GM18526 (cell line): ENCODE results near the gene GUCD1.

Experiments
- POLR2A ChIP-seq: IDR thresholded peaks from 3 replicates; pipeline ENCODE4 v1.6.1; 2011; ENCODE audit not compliant: insufficient read length; ENCODE audit errors: extremely low read depth

GUCD1 gene

DNA sequence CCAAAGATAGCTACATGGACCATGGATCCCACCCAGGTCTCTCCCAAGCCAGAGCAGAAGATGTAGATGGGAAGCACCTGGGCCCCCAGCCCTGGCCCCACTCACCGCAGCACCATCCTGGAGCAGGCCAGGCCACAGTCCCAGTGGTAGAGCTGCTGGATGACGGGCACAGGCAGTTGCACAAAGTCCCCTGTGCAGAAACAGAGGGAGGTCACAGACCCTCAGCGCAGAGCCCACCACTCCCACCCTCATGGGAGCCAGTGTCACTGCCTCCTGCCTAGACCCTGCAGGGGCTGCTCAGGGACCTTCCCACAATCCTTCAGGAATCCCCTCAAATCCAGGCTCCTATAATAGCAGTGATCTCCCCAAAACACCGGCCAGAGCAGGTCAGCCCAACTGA lies 6.1 kb downstream of the GUCD1 start:
- TF ChIP-seq POLR2A, result no peak

DNA sequence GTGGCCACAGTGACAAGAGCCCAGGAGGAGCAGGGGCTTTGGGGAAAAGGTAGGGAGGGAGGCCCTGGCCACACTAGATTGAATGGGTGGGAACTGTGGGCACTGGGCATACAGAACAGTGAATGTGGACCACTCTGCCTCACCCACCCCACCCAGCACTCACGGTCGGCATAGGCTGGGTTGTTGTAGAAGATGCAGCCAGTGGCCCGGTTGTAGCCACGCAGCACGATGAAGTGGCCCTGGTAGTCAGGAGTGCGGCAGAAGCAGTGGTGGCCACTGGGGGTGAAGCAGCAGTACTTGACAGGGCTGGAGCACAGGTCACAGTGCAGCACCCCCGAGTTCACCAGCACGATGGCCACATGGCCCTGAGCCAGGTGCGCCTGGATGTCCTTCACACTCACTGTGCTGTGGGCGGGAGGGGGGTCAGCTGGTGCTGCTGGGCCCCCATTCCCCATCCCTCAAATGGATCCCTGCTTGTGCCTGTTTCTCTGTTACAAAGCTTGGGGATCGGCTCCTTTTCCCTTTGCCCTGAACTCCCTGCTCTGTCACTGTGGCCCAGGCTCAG lies 11.2 kb downstream of the GUCD1 start:
- TF ChIP-seq POLR2A, result no peak

DNA sequence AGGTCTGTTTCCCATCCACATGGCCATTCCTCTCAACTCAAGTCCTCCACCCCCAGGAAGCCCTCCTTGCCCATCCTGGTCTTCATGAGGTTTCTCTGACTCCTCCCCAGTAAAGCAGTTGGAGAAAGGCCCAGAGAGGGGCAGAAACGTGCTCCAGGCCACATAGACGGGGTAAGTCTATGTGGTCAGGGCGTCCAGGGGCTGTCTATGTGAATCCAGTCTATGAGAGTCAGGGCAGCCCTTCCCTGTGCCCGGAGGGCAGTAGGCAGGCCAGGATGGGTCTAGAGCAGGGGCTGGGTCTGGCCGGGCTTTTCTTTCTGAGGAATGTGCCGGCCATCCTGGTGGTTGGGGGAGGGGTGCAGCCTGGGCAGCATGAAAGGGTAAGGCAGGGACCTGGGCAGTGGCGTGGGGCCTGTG lies 11.7 kb downstream of the GUCD1 start:
- no peak for TF ChIP-seq POLR2A

DNA sequence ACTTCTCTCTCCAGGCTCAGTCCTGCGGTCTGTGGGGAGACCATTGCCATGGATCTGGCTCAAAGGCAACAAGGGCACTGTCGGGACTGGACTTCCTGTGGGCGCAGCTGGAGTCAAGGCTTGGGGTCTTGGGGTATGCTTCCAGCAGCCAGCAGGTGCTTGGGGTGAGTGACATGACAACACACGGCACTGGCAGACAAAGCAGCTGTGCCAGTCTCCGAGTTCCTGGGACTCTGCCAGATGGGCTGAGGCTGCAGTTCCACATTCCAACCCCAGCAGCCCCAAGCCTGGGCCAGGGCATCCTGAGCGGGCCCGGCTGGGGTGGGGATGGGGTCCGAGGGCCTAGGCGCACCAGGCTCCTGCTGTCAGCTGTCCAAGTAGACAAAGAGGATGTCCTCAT lies 12.3 kb downstream of the GUCD1 start:
- no peak for TF ChIP-seq POLR2A

DNA sequence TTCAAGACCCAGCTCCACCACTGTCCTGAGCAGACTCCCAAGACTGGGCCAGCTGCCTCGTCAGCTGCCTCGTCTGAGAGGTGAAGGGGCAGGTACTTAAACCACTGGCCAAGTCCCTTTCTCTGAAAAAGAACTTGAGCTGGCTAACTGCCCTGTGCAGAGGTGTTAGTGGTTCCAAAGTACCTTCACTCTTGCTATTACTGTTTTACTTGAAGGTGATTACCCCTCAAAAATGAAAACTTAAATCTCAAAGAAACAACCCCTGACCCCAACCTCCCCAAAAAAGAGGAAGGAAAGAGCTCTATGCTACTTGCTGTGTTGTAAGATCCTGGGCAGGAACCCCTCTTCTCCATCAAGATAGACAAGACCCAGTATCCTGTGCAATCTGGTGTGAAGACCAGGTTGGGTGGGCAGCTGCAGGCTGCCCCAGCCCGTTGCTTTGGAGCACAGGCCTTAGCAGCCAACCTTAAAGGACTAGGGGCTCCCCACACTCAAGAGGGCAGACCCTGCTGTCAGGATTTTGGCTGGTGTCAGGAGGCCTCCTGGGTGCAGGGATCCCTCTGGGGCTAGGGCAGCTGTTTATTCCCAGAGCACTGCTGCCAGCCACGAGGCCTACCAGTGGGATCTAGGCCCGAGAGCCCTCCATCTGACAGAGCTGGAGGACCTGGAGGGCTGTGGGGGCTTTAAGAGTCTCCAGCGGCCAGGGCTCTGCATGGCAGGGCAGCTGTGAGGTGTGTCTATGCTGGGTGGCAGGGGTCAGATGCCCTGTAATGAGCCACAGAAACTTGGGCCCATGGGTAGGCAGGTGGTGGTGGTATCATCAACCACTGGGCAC lies 13.0 kb downstream of the GUCD1 start:
- no peak for TF ChIP-seq POLR2A

DNA sequence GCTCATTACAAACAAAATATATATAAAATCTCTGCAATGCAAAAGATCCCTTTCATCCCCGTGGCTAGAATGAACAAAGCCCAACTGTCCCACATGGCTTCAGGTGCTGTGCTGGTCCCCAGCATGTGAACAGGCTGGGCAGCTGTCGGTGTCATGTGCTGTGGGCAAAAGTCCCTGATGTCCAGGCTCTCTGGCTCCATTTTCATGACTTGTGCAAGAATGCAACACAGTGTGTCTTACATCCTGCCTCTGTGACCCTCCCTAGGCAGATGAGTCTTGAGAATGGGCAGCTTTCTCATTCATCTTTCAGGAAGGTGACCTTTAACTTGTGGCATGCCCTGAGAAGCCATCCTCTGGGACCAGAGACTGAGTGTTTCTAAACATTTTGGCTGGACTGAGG lies 14.5 kb downstream of the GUCD1 start:
- no peak for TF ChIP-seq POLR2A

DNA sequence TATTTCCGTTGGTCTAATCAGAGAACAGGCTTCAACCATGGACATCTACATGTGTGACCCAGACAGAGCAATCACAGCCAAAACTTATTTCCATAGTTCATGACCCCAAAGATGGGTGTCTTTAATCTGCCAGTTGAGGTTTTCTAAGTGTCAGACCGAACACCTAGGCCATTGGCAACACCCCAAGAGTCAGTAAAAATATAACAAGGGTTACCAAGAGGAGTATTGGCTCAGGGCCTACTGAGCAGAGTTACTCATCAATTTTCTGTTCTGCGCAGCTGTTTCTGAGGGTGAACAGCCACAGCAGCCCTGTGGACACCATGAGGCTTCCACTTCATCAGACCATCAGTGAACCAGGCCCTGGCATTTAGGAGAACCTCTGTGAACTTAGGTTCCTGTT lies 18.8 kb downstream of the GUCD1 start:
- no peak for TF ChIP-seq POLR2A

DNA sequence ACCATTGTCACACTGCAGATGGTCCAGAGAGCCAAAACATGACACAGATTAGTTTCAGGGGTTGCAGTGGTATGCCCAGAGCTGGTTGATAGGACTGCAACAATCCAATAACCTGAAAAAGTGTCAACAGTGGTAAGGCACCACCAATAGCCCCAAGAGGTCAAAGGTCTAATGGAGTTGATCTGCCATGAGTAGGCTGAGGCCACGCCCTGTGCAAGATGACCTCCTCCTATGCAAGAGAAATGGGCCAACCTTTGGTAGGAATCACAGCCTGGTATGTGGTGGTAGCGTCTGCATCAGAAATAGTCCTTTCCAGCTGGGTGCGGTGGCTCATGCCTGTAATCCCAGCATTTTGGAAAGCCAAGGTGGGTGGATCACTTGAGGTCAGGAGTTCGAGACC lies 19.6 kb downstream of the GUCD1 start:
- no peak for TF ChIP-seq POLR2A

DNA sequence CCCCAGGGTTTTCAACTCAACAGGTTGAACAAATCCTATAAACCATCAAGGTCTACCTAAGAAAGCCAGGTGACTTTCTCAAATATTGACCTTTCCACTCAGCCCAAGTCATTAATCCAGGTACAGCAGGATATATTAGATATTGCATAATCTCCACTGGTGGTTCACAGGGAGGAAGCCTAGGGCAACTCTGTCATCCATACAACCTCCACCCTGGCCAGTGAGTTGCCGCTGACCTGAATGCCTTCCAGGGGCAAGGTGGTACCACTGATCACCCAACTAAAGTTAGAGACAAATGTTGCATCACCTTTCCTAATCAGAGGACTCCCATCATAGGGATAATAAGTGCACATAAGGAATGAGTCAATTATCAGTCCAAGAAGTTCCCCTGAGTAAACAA lies 22.9 kb downstream of the GUCD1 start:
- no peak for TF ChIP-seq POLR2A

DNA sequence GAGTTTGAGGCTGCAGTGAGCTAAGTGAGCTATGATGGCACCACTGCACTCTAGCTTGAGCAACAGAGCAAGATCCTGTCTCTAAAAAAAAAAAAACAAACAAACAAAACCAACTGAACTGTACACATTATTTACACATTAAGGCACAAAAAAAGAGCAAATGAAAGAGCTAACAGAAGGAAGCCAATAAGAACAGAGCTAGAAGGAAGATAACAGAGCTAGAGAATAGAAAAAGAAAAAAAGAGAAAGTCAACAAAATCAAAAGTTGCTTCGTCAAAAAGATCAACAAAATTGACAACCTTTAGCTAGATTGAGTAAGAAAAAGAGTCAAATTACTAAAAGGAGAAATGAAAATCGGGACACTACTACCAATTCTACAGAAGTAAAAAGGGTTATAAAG lies 25.0 kb downstream of the GUCD1 start:
- no peak for TF ChIP-seq POLR2A

DNA sequence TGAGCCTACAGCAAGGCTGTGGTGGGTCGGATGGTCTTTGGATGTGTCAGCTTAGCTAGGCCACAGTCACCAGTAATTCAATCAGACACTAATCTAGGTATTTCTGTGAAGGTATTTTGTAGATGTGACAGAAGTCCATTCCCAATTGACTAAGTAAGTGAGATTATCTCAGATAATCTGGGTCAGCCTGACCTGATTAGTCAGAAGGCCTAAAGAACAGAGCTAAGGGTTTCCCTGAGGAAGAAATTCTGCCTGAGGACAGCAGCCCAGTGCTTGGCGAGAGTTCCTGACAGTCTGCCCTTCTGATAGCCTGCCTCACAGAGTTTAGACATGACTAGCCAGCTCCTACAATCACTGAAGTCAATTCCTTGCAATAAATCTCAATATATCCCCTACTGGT lies 28.7 kb downstream of the GUCD1 start:
- TF ChIP-seq POLR2A, result no peak

DNA sequence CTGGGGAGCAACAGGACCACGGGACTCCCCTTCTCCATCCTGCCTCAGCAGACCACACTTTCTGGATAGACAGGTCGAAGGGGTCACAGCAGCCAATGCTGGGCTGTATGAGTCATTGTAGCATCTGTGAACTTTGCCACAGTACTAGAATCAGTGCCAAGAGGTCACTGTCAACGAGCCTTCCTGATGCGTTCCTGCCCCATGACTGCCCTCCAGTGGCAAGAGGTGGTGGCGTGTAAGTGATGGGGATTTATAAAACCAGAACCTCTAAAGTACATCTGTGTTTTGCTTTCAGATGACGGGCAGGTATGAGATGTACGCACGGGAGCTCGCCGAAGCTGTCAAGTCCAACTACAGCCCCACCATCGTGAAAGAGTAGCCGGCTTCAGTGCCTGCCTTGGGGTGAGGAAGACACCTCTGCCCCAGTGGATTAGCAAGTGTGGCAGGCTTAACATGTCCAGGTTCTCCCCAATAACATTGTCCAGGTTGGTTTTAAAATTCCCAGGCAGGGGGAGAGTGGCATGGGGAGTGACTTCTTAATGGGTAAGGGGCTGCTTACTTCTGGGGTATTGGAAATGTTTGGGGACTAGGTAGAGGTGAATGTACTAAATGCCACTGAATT lies 29.4 kb downstream of the GUCD1 start:
- no peak for TF ChIP-seq POLR2A

DNA sequence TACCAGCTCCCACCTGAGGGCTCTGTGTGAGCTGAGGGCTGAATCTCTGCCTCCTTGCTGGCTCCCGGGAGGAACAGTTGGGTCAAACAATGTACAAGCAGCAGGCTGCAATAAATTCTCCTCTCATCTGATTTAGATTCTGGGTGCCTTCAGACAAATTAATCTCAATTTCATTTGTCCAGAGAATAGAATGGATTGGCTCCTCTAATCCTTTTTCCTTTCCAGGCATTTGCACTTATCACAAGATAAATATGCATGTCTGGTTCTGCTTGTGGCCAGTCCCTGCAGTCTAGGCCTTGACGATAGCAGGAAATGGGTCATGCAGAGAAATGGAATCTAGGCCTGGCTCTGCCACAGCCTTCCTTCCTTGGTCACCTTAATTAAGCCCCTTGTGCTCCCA lies 31.1 kb downstream of the GUCD1 start:
- no peak for TF ChIP-seq POLR2A

DNA sequence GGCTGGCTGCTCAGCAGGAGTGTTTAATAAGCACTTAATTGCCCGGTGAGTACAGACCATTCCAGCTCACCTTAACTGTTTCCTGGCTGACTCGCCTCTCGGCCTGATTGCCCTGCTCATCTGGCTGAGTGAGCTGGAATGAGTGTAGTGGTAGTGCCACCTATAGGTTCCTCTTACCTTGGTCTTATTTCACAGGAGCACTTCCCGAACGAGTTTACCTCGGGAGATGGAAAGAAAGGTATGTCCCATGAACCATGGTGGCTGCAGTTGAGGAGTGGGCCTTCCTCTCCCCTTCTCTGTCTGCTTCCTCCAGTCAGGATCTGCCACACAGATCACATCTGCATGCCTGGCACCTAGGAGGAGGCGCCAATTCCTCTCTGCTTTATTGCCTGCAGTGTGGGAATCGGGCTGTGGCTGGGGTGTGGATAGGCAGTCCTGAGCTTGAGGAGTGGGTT lies 33.1 kb downstream of the GUCD1 start:
- no peak for TF ChIP-seq POLR2A

DNA sequence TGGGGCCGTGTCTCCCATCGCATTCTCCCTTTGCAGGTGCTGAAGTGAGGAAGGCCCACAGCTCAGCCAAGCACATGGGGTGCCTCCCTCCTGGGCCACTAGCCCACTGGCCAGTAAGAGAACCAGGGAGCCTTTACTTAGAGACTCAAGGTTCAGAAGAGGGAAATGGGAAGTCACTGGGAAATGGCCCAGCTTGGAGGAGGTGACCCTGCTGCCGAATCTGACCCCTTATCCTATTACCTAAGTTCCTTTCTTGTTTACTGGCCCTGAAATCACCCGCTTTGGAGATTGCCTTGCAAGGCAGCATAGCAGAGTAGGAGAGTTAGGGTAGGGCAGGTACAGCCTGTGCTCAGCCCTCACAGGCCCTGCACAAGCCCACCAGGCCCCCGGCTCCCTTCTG lies 35.4 kb downstream of the GUCD1 start:
- no peak for TF ChIP-seq POLR2A

DNA sequence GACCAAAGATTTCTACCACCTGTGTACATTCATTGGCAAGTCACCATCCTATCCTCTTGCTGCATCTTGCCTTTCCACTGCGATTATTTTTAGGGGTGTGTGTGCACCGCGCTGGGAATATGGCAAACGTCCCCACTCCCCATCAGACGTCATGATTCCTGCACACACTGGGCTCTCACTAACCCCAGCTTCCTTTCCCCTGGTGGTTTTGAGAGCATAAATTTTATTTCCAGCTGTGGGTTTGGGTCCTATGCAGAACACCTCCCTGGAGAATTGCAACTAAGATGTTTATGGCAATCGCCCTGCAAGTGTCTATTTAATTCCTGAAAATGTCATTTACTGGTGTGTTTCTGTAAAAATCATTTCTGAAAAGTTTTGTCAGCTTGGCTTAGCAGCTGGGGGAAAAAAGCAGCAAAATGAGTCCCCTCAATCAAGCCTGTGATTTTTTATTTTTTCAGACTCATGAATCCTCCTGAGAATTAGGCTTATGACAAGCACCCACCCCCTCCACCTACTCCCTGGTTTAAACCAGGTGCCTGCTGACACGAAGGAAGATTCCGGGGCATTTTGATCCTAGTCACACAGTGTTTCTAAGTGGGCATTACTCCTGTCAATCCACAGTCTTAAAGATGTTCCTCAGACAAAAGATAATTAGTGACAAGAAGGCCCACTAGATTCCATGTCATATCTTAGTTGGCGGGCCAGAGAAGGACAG lies 36.0 kb downstream of the GUCD1 start:
- no peak for TF ChIP-seq POLR2A
